ENCODE results near the gene HDAC7.

The HDAC7 gene

DNA sequence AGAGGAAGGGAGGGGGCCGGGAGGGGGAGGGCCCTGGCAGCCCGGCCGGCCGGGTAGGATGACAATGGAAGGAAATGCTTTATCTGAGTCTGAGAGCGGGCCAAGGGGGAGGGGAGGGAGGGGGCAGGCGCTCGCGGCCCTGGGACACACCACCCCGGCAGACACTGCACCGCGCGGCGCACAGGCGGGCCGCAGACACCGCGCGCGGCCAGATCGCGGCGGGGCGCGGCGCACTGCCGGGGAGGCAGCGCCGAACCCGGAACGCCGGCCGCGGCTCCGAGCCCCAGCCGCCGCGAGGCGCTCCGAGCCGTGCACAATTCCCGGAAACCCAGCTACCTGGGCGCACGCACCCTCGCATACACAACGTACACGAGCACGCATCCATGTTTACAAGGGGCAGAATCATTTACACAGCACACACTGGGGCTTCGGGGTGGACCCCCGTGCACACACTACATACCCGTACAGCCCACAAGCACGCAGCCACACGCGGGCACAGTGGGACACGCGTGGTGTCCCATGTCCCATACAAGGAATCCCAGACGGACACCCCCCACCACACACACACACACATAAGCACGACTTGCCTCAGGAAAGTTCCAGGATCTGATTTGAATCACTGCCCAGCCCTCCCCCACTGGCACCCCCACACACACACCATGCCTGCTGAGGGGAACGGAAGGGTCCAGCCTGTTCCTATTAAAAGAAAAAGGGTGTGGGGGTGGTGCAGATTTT, at the start of gene HDAC7:
Gene HDAC7, minus strand, starts transcription at position 8 of the 735 bp plus-strand sequence. CDS start 118 bp downstream, outside the sequence.
- DNase-seq (ENCODE audit: low spot score): peak; percentile 90

GRCh38 chr12:47868552-47869031, 48.9 kb upstream of the HDAC7 start:
- DNase-seq (ENCODE audit: low spot score): no peak

DNA sequence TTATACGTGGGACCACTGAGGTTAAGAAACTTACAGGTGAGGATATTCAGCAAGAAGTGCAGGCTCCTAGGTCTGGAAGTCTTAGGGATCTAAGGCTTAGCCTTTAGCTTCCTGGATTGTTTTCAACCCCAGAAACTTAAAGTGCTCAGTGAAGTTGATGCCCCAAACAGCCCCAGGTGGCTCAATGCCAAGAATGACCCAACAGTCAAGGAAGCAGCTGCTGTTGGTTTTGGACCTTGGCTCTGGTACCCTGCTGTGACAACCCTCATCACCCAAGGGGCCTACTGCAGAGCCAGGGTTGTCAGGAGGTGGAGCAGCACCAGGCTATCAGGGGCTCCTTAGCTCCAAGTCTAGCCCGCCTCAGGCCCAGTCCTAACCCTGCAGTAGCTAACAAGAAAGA, 48.3 kb upstream of the HDAC7 start:
- DNase-seq (ENCODE audit: low spot score): no peak

DNA sequence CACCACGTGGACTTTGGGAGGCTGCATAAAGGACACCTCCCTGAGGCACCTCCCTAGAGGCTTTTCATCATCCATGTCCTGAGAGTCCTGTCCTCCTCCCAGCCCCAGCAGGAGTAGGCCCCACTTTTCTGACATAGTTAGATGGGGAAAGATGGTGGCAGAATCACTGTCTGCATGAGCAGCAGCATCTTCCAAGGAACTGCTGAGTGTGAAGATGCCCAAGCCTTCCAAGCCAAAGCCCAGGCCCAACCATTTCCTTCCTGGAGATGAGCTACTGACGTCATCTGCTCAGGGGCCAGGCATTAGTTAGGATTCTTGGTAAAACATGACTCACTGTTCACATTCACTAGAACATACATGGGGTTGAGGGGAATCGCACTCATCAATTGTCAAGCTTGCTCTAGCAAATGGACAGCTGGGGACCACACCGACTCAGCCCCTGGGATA, 47.8 kb upstream of the HDAC7 start:
- peak; percentile 80 for DNase-seq (ENCODE audit: low spot score)

- no peak for DNase-seq (ENCODE audit: low spot score)
Measured at GRCh38 chr12:47864646-47865235, 45.0 kb upstream of the HDAC7 start.

DNA sequence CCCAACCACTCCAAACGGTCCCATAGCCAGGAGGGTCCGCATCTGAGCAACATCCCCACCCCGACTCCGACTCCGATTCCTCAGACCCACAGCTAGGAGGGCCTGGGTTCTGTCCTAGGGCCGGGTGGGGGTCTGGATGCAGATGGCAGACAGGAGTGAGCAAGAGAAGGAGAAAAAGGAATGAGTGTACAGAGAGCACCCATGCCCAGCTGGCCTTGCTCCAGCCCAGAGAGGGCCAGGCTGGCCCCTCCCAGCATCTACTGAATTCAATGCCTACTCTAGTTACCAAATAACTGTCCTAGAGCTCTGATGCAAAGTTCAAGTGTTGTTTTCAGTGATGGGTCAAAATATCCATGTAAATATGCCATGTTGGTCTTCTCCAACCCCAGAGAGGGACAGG, 44.3 kb upstream of the HDAC7 start:
- no peak for DNase-seq (ENCODE audit: low spot score)

DNA sequence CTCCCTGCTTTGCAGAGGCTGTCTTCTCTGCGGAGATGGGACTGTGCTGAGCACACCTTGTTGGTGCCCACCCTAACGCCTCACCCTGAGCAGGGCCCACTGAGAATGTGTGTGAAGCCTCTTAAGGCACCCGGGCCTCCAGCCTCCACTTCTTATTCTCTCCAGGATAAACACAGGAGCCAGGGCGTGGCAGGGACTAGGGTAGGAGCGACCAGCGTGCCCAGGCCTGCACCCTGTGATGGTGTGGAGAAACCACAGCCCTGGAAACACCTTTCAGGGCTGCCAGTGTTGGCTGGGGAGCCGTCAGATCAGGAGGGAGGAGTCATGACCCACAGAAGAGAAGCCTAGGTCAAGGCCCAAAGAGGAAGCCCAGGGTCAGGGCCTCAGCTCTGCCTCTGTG, 43.8 kb upstream of the HDAC7 start:
- no peak for DNase-seq (ENCODE audit: low spot score)

DNA sequence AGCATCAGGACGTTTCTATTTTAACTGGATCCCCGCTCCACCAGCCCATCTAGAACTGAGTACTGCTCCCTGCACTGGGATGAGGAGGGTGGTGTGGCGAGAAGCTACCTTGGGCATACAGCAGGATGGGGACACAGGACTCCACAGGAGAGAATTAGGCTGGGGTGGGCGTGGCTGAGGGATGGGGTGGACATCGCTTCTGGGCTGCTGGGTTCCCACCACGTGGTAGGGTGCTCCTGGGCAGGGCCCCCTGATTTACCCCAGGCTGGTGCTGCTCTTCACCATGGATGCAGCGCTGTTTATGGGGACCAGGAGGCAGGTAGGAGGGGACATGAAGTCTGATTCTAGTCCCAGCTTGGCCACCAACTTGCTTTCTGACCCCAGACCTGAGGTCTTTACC, 43.2 kb upstream of the HDAC7 start:
- DNase-seq (ENCODE audit: low spot score): no peak

DNA sequence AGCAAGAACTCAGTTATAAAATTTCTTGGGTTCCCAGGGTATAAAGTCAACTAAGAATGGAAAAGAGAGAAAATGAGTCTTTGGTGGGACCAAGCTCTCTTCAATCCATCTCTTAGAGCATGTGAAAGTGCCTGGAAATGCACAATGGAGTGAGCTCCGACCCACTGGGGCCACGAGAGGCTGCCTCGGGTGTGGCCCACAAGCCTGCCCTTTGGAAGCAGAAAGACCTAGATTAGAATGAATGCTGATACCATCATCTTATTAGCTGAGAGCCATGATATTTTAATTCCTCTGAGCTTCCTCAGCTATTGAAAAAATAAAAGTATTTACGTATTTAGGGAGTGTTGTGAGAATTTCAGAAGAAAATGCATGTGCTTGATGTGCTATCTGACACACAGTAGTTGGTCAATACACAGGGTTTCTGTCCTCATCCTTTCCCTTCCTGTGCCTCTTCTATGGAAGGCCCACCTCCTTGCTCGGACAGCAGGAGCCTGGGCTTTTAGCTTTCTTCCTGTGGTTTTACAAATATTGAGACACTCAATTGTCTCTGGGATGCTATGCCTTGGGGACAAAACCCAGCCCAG, 42.6 kb upstream of the HDAC7 start:
- DNase-seq (ENCODE audit: low spot score): no peak

DNA sequence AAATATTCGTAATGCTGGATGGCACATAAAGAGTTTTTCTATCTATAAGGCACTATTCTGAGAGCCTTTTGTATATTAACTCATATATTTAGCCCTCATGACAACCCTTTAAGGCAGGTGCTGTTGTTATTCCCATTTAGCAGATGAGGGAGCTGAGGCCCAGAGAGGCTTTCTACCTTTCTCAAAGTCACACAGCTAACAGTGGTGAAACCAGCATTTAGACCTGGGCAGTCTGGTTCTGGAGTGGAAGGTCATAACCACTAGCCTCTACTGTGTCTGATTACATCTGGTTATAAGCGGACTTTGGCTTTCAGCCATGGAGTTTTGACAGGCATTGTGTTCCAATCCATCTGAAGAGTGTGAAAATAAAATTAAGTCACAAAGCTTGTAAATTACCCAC, 41.2 kb upstream of the HDAC7 start:
- no peak for DNase-seq (ENCODE audit: low spot score)

DNA sequence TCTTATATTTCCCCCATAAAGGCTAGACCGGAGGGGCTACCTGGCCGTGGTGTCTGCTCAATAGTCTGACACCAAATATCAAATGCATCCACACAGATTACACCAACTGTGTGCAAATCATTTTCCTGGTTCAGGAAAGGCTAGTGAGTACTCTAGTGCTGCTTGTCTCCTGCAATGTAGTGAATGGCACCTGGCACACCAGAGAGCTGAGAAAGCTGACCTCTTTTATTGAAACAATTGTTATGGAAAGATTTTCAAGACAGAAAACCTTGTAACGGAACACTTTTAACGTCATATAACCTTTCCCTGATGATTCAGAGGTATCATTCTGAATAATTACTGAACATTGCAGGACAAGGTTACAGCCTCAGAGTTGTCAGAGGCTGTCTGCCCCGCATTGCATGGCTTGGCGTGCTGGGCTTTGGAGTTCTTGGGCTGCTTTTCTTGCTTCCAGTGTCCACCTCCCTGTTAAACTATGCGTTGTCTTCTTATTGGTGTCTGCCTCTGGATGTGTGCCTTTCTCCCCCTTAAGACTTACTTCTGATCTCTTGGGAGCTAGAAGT, 40.7 kb upstream of the HDAC7 start:
- DNase-seq (ENCODE audit: low spot score): no peak

GRCh38 chr12:47858511-47859266, 39.0 kb upstream of the HDAC7 start:
- DNase-seq (ENCODE audit: low spot score): no peak

- no peak for DNase-seq (ENCODE audit: low spot score)
Measured at GRCh38 chr12:47856721-47857575, 37.2 kb upstream of the HDAC7 start.

DNA sequence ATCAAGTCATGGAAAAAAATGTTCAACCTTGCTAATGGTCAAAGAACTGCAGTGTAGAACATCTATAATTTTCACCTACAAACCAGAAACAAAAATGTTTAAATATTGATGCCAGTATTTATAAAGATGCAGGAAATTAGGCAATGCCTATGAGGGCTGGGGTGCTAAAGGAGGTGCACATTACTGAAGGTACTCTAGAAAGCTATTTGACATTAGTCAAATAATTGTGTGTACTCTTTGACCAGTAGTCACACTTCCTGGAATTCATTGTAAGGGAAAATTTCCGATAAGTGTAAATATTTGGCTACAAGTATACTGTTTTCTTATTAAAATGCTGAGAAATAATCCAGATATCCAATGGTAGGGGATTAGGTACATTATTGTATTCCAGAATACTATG, 36.4 kb upstream of the HDAC7 start:
- no peak for DNase-seq (ENCODE audit: low spot score)

- DNase-seq (ENCODE audit: low spot score): no peak
Measured at GRCh38 chr12:47855502-47855901, 35.8 kb upstream of the HDAC7 start.

DNA sequence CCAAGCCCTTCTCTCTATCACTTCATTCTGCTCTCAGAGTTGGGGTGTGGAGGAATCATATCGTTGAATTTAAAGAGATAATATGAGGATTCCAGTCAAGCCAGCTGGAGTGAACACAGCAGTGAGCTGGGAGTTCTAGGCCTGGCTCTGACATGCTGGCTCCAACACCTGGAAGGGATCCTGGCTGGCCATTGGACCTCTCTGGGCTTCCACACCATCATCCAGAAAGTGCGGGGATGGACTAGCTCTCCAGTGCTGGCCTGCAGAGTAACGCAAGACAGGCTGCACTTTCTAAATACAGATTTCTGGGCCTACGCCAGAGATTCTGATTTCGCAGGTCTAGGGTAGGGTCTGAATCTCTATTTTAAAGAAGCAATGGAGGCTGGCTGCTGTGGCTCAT, 34.8 kb upstream of the HDAC7 start:
- DNase-seq (ENCODE audit: low spot score): no peak

DNA sequence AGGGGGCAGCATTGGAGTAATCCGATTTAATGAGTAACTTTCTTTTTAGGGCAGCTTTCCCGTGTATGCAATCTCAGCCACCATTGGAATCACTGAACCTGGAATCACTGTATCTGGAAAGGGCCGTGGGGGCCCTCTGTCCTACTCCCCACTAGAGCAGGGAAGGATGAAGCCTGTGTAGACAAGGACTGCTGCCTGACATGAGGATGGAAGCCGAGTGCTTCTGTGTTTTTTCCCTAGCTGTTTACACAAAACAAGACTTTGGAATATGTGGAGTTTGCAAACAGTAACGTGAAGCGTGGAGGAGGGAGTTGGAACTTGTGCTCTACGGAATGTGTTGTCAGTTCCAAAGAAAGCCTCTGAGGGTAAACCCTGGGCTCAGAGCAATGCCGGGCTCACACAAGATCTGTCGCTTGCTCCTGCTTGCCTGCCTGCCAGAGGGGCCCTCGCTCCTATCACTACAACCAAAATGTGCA, 32.4 kb upstream of the HDAC7 start:
- no peak for DNase-seq (ENCODE audit: low spot score)

- no peak for DNase-seq (ENCODE audit: low spot score)
Measured at GRCh38 chr12:47851303-47851952, 31.7 kb upstream of the HDAC7 start.

DNA sequence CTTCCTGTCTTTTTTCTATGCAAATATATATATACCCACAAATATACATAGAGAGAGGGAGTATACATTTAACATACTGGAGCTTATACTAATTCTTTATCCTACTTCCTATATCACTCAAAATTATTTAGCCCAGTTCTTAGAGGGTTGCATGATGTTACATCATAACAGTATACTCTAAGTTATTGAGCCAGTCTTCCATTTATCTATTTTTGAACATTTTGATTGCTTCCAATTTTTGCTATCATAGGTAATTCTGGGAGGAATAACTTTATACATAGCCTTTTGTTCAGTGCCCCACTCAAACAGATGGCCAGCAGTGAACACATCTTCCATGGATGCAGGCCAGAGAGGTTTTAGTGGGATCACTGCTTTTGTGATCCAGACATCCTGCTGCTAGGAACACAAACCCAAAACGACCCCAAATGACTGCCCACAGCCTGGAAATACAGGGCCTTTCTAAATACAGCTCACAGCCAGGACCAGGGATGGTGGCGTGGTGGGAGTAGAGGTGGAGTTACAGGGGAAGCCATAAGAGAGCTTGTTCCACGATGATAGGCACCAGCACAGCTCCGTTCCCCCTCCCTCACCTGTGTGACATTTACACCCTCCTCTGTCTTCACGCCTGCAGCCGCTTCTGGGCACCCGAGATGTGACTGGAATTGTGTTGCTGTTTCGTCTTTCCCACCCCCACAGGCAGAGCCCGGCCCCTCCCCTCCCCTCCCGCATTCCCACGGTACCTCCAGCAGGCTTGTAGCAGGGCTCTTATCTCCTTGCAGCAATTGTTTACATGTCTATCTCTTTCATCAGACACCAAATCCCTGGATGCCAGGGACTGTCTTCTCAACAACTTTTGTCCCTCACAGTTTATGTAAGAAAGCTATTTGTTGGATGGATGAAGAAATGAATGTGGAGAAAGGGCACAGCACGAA, 30.7 kb upstream of the HDAC7 start:
- DNase-seq (ENCODE audit: low spot score): no peak

DNA sequence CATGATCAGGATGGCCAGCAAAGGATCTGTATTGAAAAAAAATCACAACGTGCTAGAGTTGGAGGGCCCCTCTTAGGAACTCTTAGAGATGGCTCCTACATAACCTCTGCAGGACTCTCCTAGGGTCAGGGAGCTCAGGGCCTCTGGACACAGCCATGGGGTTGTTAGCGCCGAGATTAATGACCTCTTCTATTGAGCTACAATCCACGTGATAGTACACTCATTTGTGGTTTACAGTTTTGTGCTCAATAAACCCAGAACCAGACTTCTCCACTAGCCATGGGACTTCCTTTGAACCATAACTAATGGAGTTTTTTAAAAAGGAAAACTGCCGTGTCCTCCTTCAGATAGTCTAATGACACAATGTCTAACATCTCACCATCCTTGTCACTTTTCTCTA, 29.6 kb upstream of the HDAC7 start:
- no peak for DNase-seq (ENCODE audit: low spot score)

Data from AG08396 (cell line).